ENCODE results near the gene ZNF335. TPM values are rescaled to one million over a fixed set of nuclear protein-coding genes. Genes with fewer than 3 reads are reported as not detected.
A peak's percentile ranks its signal among the peaks of the same experiment; 100 is the strongest.

ZNF335 gene
- total RNA-seq, 1 donor from 2014 or later, result 14.2 TPM

DNA sequence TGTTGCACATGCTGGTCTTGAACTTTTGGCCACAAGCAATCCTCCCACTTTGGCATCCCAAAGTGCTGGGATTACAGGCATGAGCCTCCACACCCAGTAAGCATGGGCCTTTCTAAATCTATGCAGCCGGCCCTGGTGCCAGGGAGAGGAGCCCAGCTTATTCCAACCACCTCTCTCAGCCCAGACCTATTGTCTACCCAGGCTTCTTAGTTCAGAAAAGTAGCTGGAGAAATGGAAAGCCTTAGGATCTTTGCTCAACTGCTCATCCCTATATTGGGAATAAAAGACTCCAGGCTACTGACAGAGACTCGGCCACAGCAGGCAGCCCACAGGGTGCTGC is 45.3 kb downstream of the ZNF335 start:
- Mint-ChIP-seq H3K27ac (ENCODE audit: unreplicated experiment) (no peak overlapping the region), H3K4me3 (ENCODE audit: unreplicated experiment) (no peak overlapping the region), H3K9me3 (ENCODE audit: low read depth) (no peaks in the 10 kb centered on the region), H3K36me3 (ENCODE audit: low read depth) (no peaks in the 10 kb centered on the region), H3K27me3 (ENCODE audit: low read depth) (no peaks in the 10 kb centered on the region), H3K4me1 (ENCODE audit: low read depth) (peaks cover 17% of the 10 kb centered on the region)
- TF ChIP-seq, protein P1, sequence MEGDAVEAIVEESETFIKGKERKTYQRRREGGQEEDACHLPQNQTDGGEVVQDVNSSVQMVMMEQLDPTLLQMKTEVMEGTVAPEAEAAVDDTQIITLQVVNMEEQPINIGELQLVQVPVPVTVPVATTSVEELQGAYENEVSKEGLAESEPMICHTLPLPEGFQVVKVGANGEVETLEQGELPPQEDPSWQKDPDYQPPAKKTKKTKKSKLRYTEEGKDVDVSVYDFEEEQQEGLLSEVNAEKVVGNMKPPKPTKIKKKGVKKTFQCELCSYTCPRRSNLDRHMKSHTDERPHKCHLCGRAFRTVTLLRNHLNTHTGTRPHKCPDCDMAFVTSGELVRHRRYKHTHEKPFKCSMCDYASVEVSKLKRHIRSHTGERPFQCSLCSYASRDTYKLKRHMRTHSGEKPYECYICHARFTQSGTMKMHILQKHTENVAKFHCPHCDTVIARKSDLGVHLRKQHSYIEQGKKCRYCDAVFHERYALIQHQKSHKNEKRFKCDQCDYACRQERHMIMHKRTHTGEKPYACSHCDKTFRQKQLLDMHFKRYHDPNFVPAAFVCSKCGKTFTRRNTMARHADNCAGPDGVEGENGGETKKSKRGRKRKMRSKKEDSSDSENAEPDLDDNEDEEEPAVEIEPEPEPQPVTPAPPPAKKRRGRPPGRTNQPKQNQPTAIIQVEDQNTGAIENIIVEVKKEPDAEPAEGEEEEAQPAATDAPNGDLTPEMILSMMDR (IDR thresholded peaks at IDR 0.05), result no peak
- no peak for DNase-seq (ENCODE audit: low spot score)

DNA sequence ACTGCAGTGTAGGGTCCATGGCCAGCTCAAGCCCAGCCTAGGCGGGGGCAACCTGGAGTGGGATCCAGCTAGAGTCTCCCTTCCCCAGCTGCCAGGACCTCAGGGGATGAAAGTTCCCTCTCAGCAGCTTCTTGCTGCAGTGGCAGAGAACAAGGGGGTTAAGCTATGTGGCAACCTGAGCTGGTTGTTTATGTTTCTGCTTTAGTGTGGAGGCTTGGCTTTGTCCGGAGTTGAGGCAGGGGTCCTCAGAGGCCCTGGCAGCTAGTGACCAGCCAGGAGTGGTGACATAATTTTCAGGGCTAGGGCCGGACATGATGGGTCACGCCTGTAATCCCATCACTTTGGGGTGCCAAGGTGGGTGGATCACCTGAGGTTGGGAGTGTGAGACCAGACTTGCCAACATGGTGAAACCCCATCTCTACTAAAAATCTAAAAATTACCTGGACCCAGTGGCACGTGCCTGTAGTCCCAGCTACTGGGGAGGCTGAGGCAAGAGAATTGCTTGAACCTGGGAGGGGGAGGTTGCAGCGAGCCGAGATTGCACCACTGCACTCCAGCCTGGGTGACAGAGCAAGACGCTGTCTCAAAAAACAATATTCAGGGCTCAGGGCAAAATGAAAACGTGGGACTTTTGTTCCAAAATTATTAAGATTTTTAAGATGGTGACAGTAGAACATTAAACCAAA is 46.0 kb downstream of the ZNF335 start:
- Mint-ChIP-seq H3K9me3 (ENCODE audit: low read depth) (no peaks in the 10 kb centered on the region), H3K36me3 (ENCODE audit: low read depth) (no peaks in the 10 kb centered on the region), H3K4me1 (ENCODE audit: low read depth) (peaks cover 23% of the 10 kb centered on the region), H3K4me3 (ENCODE audit: unreplicated experiment) (no peak overlapping the region), H3K27ac (ENCODE audit: unreplicated experiment) (no peak overlapping the region), H3K27me3 (ENCODE audit: low read depth) (no peaks in the 10 kb centered on the region)
- no peak for DNase-seq (ENCODE audit: low spot score)
- TF ChIP-seq, protein P1 (IDR thresholded peaks at IDR 0.05), result no peak

DNA sequence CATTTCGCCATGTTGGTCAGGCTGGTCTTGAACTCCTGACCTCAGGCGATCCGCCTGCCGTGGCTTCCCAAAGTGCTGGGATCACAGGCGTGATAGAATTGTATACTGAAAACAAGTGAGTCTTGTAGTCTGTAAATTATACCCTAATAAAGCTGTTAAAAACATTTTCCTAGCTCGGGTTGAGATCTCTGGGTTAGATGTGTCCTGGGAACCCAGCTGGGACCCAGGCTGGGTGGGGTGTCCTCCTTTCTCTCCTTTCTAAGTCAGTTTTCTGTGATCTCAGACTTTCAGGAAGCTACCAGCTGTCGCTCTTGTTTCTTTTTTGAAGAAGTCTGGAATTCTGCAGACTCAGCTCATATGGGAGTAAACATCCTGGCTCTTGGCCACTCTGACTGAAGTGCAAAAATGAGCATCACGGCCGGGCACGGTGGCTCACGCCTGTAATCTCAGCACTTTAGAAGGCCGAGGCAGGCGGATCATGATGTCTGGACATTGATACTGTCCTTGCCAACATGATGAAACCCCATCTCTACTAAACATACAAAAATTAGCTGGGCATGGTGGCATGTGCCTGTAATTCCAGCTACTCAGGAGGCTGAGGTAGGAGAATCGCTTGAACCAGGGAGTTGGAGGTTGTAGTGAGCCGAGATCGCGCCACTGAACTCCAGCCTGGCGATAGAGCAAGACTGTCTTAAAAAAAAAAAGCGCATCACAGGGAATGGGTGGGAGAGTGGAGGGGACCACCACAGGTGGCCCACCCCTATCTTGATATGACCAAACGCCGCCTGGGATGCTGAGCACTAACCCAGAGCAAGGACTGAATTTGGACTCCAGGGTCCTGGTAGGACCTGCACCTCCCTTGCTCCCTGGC is 47.4 kb downstream of the ZNF335 start:
- H3K4me3 Mint-ChIP-seq (ENCODE audit: unreplicated experiment), result peak overlapping the region; percentile 1
- H3K4me1 Mint-ChIP-seq (ENCODE audit: low read depth), result peaks cover 36% of the 10 kb centered on the region
- H3K27ac Mint-ChIP-seq (ENCODE audit: unreplicated experiment), result peak overlapping the region; percentile 86
- no peak for DNase-seq (ENCODE audit: low spot score)
- no peaks in the 10 kb centered on the region for H3K36me3 Mint-ChIP-seq (ENCODE audit: low read depth)
- TF ChIP-seq, protein P1 (IDR thresholded peaks at IDR 0.05), result no peak
- H3K9me3 Mint-ChIP-seq (ENCODE audit: low read depth), result no peaks in the 10 kb centered on the region
- H3K27me3 Mint-ChIP-seq (ENCODE audit: low read depth), result no peaks in the 10 kb centered on the region

DNA sequence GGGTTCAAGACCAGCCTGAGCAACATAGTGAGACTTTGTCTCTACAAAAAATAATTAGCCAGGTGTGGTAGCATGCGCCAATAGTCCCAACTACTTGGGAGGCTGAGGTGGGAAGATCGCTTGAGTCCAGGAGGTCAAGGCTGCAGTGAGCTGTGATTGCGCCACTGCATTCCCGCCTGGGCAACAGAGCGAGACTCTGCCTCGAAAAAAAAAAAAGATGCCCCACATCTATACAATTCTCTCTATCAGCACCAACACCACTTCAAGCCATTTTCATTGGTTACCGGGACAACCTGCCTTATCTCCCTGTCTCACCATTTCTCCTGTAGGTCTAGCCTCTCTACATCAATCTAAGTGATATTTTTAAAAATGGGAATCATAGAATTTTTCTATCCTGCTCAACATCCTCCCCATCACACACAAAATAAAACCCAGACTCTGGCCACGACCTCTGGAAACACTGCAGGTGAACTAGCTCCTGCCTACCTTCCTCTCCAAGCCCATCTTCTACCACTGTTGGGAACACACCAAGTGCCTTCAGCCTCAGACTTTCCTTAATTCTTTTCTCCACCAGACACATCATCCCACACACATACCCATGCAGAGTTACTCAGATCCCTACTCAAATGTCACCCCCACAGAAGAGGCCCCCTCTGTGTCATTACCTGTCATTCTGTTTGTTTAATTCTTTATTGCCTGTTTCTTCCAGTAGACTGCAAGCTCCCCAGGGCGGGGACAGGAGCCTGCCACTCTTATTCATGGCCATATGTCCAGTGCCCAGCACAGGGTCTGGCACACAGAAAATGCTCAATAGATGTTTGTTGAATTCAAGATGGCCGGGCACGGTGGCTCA is 50.4 kb downstream of the ZNF335 start:
- Mint-ChIP-seq H3K4me3 (ENCODE audit: unreplicated experiment) (no peak overlapping the region), H3K27ac (ENCODE audit: unreplicated experiment) (no peak overlapping the region), H3K9me3 (ENCODE audit: low read depth) (no peaks in the 10 kb centered on the region), H3K36me3 (ENCODE audit: low read depth) (no peaks in the 10 kb centered on the region), H3K27me3 (ENCODE audit: low read depth) (no peaks in the 10 kb centered on the region), H3K4me1 (ENCODE audit: low read depth) (peaks cover 53% of the 10 kb centered on the region)
- TF ChIP-seq, protein P1 (IDR thresholded peaks at IDR 0.05), result no peak
- no peak for DNase-seq (ENCODE audit: low spot score)

Data from chondrocyte (in vitro differentiated cells).